Suprapubic skin (tissue), 4 donors: ENCODE results near the gene UBTD1. TPM values are rescaled to one million over a fixed set of nuclear protein-coding genes. Genes with fewer than 3 reads are reported as not detected.
"Not testable (repeated sequence)": the region's sequence is repeated elsewhere in the genome, so short reads cannot be mapped to it uniquely, and the experiment has no call there.

ENCODE experiments used
- DNase-seq, 2 donors: peaks; one replicate each; pipeline ENCODE4 v3.0.0-alpha.2; 2019; ENCODE audit warnings: low spot score in 2 of 2
- H3K27ac ChIP-seq: fragments of 200-600 bp; sonication (generic); one replicate; pipeline ENCODE4 v1.5.1; 2019
- H3K27me3 ChIP-seq: fragments of 200-600 bp; sonication (generic); one replicate; pipeline ENCODE4 v1.5.1; 2019
- H3K36me3 ChIP-seq: fragments of 200-600 bp; sonication (generic); one replicate; pipeline ENCODE4 v1.5.1; 2019
- H3K4me1 ChIP-seq: fragments of 200-600 bp; sonication (generic); one replicate; pipeline ENCODE4 v1.5.1; 2019
- H3K4me3 ChIP-seq: fragments of 200-600 bp; sonication (generic); one replicate; pipeline ENCODE4 v1.5.1; 2019; ENCODE audit warnings: mild to moderate bottlenecking
- H3K9me3 ChIP-seq: fragments of 200-600 bp; sonication (generic); one replicate; pipeline ENCODE4 v1.5.1; 2019
- EP300 ChIP-seq: sonication (generic); formaldehyde crosslinking; IDR thresholded peaks from one replicate; pipeline ENCODE4 v1.6.1; 2017; ENCODE audit warnings: antibody characterized with exemption
- POLR2A ChIP-seq, 2 donors: fragments of 450-650 bp; IDR thresholded peaks; one replicate each; pipeline ENCODE4 v1.6.1; 2017; ENCODE audit warnings: antibody characterized with exemption in 2 of 2, mild to moderate bottlenecking in 2 of 2, moderate library complexity in 2 of 2
- POLR2AphosphoS5 ChIP-seq, 3 donors: sonication (generic); formaldehyde crosslinking; IDR thresholded peaks; one replicate each; pipeline ENCODE4 v1.6.1; 2017; ENCODE audit warnings: antibody characterized with exemption in 3 of 3
- WGBS: methylation state at CpG from one replicate; pipeline ENCODE4 v1.1.5; 2018; 5-methylcytosine and 5-hydroxymethylcytosine counted together
- total RNA-seq, 4 donors: library from RNA; depleted of rRNA; stranded (reverse); fragments of >200 nt; gene quantifications; one replicate each; pipeline ENCODE4 v1.1.0, GENCODE V29; 2016
- TF ChIP-seq, protein P1 (sequence below), 2 donors: fragments of 200-600 bp in 1 of 2; fragments of 450-650 bp in 1 of 2; sonication (generic) in 1 of 2; IDR thresholded peaks; one replicate each; pipeline ENCODE4 v1.5.1; 2016 to 2019; ENCODE audit warnings: antibody characterized with exemption in 2 of 2, mild to moderate bottlenecking in 1 of 2, moderate library complexity in 1 of 2

UBTD1 gene
- total RNA-seq, 4 donors from 2014 or later: 15.2 to 50.8 (median 36.4) TPM

DNA sequence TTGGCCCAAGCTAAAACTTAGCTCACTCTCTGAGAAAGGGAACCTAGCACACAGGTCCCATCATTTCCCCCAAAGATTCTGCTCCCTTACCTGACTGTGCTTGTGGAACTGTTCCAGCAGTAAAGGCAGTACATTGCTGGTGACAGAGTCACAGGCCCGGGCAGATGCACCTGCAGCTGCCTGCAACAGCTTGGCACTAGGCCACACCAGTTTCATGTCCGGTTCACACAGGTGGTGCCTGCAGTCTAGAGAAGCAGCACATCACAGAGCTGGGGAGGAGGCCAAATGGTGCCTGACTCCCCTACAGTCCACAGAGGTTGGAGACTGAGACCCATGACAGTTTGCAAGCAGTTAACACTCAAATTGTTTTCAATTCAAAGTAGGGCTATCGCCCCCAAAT lies 30.6 kb upstream of the UBTD1 start:
- H3K27me3 ChIP-seq: no peaks in the 10 kb centered on the region
- WGBS: 38% methylated on average over 2 of the region's 3 CpGs
- no peak for DNase-seq
- H3K27ac ChIP-seq: no peak overlapping the region
- TF ChIP-seq EP300: no peak
- TF ChIP-seq POLR2AphosphoS5 (IDR thresholded peaks at IDR 0.05): no peak
- TF ChIP-seq, protein P1, sequence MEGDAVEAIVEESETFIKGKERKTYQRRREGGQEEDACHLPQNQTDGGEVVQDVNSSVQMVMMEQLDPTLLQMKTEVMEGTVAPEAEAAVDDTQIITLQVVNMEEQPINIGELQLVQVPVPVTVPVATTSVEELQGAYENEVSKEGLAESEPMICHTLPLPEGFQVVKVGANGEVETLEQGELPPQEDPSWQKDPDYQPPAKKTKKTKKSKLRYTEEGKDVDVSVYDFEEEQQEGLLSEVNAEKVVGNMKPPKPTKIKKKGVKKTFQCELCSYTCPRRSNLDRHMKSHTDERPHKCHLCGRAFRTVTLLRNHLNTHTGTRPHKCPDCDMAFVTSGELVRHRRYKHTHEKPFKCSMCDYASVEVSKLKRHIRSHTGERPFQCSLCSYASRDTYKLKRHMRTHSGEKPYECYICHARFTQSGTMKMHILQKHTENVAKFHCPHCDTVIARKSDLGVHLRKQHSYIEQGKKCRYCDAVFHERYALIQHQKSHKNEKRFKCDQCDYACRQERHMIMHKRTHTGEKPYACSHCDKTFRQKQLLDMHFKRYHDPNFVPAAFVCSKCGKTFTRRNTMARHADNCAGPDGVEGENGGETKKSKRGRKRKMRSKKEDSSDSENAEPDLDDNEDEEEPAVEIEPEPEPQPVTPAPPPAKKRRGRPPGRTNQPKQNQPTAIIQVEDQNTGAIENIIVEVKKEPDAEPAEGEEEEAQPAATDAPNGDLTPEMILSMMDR (IDR thresholded peaks at IDR 0.05): no peak
- TF ChIP-seq POLR2A (IDR thresholded peaks at IDR 0.05): no peak
- H3K9me3 ChIP-seq: no peaks in the 10 kb centered on the region
- peaks cover 15% of the 10 kb centered on the region for H3K4me1 ChIP-seq
- peaks cover 97% of the 10 kb centered on the region for H3K36me3 ChIP-seq
- no peak overlapping the region for H3K4me3 ChIP-seq

DNA sequence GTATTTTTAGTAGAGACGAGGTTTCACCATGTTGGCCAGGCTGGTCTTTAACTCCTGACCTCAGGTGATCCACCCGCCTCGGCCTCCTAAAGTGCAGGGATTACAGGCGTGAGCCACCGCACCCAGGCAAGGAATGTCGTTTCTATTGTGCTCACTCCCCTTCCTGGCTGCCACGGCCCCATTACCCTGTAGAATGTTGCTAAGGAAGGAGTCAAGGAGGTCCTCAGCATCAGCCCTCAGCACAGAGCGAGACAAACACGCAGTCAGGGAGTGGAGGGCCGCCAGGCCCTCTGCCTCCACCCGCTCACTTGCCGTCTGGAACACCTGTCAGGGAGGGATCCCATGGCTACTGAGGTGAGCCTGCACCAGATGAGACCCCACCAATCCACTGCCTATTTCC lies 29.9 kb upstream of the UBTD1 start:
- DNase-seq, H3K27me3 ChIP-seq, H3K9me3 ChIP-seq, H3K27ac ChIP-seq, H3K4me3 ChIP-seq: not testable (repeated sequence)
- WGBS: 94% methylated on average over 9 of the region's 12 CpGs
- H3K36me3 ChIP-seq: peaks cover 97% of the 10 kb centered on the region
- peaks cover 15% of the 10 kb centered on the region for H3K4me1 ChIP-seq

DNA sequence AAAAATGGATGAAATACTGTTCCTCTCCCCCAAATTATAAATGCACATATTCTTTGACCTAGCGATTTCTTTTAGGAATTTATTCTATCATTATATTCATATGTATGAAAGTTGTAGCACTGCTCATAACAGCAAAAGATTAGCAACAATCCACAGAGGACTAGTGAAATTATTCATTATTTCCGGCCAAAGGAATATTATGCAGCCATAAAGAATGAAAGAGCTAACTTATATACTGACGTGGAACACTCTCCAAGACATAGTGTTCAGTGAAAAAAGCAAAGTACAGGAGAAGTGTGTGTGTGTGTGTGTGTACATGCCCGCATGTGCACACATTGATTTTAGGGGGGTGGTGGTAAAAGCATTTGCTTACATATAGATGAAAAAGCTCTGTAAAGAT lies 23.8 kb upstream of the UBTD1 start:
- no peak overlapping the region for H3K27ac ChIP-seq
- no peak for DNase-seq
- H3K36me3 ChIP-seq: peaks cover 97% of the 10 kb centered on the region
- 97% methylated on average over 4 of the region's 4 CpGs for WGBS
- H3K9me3 ChIP-seq: no peaks in the 10 kb centered on the region
- no peaks in the 10 kb centered on the region for H3K27me3 ChIP-seq
- peaks cover 7% of the 10 kb centered on the region for H3K4me1 ChIP-seq
- TF ChIP-seq POLR2AphosphoS5 (IDR thresholded peaks at IDR 0.05) (no peak), POLR2A (IDR thresholded peaks at IDR 0.05) (no peak), EP300 (no peak)
- TF ChIP-seq, protein P1 (IDR thresholded peaks at IDR 0.05): no peak
- no peak overlapping the region for H3K4me3 ChIP-seq

DNA sequence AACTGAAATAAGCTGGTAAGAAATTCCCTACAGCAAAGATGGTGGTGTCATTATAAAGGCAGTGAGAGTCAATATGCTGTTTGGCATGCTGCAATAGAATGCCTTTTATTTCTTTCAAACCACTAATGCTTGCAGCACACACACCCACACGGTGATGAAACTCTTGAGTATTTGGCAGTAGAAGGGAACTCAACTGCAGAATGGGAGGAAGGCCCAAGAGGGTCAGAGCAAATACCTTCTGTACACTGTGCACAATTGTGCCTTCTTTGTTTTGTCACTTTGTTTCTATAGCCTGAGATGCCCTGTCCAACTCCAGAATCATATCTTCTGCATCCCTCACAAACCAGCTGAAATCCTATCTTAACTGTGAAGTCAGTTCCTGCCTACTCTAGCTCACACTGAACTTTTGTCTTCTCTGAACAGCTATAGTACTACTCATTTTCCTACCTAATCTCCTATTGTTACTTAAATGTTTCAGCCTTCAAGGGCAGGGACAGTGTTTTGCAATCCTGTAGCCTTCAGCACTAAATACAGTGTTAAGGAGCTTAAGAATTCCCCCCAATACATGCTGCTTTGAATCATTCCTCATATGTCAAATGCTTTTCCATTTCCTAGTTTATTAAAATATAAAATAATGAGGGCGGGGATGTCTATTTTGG lies 22.7 kb upstream of the UBTD1 start:
- peaks cover 19% of the 10 kb centered on the region for H3K4me1 ChIP-seq
- no peaks in the 10 kb centered on the region for H3K9me3 ChIP-seq
- H3K36me3 ChIP-seq: peaks cover 97% of the 10 kb centered on the region
- no peaks in the 10 kb centered on the region for H3K27me3 ChIP-seq
- WGBS: 55% methylated on average over 2 of the region's 2 CpGs
- H3K4me3 ChIP-seq: no peak overlapping the region
- no peak overlapping the region for H3K27ac ChIP-seq
- no peak for DNase-seq
- TF ChIP-seq, protein P1 (IDR thresholded peaks at IDR 0.05): no peak
- no peak for TF ChIP-seq POLR2AphosphoS5 (IDR thresholded peaks at IDR 0.05)
- no peak for TF ChIP-seq EP300
- TF ChIP-seq POLR2A (IDR thresholded peaks at IDR 0.05): no peak

DNA sequence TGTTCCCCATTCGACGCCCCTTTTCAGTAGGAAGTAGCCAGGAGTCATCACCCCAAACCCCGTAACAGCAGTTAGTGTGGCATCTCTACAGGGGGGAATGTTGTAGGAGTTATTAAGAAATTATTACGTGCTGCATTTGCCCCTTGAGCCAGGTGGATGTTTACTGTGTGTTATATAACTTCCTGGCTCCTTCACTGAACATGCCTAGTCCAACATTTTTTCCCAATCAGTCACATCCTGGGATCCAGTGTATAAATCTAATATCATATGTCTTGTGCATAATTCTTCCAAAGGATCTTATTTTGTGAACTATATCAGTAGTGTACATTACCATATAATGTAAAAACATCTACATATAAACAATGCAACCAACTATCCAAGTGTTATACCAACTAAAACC lies 19.3 kb upstream of the UBTD1 start:
- 83% methylated on average over 4 of the region's 4 CpGs for WGBS
- H3K27me3 ChIP-seq, H3K4me3 ChIP-seq, H3K27ac ChIP-seq, H3K9me3 ChIP-seq, DNase-seq: not testable (repeated sequence)
- Histone ChIP-seq H3K36me3 (peaks cover 74% of the 10 kb centered on the region), H3K4me1 (peaks cover 27% of the 10 kb centered on the region)

DNA sequence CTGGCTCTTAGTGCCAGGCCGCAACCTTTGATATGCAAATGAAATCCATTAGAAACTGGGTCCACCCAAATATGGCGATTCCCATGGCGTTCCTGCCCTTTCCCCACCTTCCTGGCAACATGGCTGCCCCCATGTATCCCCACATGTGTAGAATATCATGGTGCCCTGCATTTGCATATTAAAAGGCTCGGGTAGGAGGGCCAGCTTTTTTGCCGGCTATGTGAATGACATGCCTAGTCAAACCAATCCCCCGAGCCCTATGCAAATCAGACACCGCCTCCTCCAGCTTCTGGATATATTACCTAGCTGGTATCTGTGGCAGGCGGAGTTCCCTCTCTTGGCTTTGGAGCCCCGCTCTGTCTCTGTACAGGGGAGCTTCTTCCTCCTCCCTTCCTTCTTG lies 18.8 kb upstream of the UBTD1 start:
- Histone ChIP-seq H3K36me3 (peaks cover 73% of the 10 kb centered on the region), H3K4me1 (peaks cover 27% of the 10 kb centered on the region), H3K4me3 (no peak overlapping the region), H3K27me3 (no peaks in the 10 kb centered on the region), H3K9me3 (no peaks in the 10 kb centered on the region), H3K27ac (no peak overlapping the region)
- no peak for TF ChIP-seq EP300
- no peak for DNase-seq
- 55% methylated on average over 9 of the region's 9 CpGs for WGBS

DNA sequence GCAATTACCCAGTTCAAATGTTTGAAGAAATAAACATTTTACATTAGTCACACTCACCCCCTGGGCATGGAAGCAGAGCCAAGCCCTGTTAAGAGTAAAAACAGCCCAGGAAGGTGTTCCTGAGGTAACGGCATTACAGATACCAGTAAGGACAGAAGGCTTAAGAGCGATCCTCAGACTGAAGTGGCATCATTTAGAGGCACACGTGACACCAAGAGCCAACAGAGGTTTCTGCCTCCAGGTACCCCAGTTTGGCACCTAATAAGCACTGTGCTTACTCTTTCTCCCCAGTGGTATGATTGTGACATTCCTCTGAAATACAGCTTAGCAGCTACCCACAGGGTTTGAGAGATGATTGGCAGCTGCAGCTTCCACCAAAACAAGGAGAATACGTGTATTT lies 17.7 kb upstream of the UBTD1 start:
- no peak for DNase-seq
- no peaks in the 10 kb centered on the region for H3K27me3 ChIP-seq
- H3K36me3 ChIP-seq: peaks cover 65% of the 10 kb centered on the region
- no peak overlapping the region for H3K4me3 ChIP-seq
- TF ChIP-seq, protein P1 (IDR thresholded peaks at IDR 0.05): no peak
- no peak for TF ChIP-seq EP300
- TF ChIP-seq POLR2A (IDR thresholded peaks at IDR 0.05): no peak
- TF ChIP-seq POLR2AphosphoS5 (IDR thresholded peaks at IDR 0.05): no peak
- H3K4me1 ChIP-seq: peaks cover 27% of the 10 kb centered on the region
- WGBS: 30% methylated on average over 4 of the region's 4 CpGs
- H3K27ac ChIP-seq: no peak overlapping the region
- H3K9me3 ChIP-seq: no peaks in the 10 kb centered on the region
